HG02763 (cell line): ENCODE data around the gene C1orf210.

Experiments used
- ATAC-seq: cut with Tn5 transposase; IDR thresholded peaks from one replicate; pipeline ENCODE4 v1.9.1; 2021; ENCODE audit warnings: mild to moderate bottlenecking, moderate library complexity; ENCODE audit not compliant: unreplicated experiment

The C1orf210 gene

DNA sequence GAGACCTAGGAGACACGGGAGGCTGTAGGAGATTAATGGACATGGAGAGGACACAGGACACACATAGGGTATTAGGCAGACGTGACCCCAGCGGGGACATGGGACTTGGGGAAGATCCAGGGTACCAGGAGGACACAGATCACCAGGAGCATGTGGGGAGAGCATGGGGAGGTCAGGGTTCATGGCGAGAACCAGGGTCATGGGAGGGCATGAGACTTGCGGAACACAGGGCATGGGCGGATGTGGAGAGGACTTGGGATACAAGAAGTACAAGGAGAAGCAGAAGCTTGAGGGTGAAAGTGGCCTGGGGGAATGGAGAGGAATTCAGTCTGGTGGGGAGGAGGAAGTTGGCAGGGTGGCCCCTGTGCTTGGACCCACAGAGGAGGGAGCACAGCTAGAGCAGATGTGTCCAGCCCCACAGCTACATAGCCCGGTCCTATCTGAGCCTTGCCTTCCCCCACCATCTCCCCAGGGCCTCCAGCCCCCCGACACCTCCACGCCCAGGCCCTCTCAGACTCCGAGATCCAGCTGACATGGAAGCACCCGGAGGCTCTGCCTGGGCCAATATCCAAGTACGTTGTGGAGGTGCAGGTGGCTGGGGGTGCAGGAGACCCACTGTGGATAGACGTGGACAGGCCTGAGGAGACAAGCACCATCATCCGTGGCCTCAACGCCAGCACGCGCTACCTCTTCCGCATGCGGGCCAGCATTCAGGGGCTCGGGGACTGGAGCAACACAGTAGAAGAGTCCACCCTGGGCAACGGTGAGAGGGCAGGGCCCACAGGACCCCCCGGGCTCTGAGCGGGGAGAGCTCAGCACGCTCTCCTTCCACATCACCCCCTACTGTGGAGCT is 27.5 kb upstream of the C1orf210 start:
- no peak for ATAC-seq

DNA sequence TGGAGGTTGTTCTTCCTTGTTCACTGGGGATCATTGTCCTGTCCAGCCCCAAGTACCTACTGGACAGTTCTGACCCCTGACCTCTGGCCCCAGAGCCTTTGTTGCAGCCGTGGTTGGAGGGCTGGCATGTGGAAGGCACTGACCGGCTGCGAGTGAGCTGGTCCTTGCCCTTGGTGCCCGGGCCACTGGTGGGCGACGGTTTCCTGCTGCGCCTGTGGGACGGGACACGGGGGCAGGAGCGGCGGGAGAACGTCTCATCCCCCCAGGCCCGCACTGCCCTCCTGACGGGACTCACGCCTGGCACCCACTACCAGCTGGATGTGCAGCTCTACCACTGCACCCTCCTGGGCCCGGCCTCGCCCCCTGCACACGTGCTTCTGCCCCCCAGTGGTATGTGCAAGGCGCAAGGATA is 26.8 kb upstream of the C1orf210 start:
- no peak for ATAC-seq

DNA sequence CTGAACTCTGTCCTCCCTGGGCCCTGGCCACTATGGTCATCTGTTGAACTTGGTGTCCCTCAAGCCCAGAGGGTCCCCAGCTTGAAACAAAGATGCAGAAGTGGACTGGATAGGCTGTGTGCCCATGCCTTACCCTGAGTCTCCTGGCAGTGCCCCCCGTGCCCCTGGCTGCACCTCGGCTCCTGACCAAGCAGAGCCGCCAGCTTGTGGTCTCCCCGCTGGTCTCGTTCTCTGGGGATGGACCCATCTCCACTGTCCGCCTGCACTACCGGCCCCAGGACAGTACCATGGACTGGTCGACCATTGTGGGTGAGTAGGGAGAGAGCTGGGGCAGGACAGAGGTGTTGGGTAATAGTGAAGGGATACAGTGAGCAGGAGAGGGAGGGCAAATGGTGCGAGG is 26.1 kb upstream of the C1orf210 start:
- no peak for ATAC-seq

DNA sequence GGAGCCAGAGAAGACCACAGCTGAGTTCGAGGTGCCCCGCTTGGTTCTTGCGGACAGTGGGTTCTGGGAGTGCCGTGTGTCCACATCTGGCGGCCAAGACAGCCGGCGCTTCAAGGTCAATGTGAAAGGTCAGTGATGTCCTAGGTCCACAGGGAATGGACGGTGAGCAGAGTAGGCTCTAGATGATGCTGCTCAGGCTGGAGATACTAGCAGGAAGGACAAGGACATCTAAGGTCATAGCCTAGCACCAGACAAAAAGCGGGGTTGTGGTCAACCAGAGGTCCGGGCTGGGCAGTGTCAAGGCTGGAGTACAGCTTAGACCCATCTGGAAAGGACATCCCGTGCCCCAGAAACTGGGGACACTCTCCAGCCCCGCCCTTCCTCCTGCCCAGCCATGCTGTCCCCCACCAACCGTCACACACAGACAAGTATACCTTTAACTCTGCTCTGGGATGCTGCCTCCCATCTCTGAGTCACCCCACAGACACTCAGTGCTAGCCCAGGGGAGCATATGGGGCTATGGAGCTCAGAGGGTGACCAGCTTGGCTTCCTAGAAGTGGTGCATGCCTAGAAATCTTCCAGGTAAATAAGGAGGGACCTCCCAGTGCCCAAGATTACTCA is 24.1 kb upstream of the C1orf210 start:
- ATAC-seq, result no peak

DNA sequence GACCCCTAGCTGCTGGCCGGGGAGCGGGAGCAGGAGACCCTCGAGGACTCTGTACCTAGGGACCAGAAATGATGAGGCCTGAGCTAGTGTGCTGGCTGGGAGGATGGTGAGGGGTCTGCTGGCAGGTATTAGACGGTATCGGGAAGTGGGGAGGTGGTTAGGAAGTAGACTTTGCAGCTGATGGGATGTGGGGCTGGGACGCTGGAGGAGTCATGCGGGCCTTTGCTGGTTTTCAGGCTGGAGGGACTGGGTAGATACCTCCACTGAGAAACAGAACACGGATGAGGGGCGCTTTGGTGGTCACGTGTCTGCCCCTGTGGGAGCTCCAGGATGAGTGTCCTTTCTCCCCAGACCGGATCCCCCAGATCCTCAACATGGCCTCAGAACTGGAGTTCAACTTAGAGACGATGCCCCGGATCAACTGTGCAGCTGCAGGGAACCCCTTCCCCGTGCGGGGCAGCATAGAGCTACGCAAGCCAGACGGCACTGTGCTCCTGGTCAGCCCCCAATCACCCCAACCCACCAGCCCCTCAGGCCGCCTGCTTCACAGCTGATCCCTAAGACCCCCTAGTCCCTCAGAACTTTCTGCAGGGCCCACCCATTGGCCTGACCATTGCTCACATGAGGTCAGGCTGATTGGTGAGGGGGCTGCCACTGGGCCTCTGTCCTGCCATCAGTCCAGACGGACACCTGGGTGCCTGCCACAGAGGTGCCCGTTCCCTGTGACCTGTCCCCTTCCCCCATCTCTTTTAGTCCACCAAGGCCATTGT is 23.4 kb upstream of the C1orf210 start:
- ATAC-seq, result no peak

DNA sequence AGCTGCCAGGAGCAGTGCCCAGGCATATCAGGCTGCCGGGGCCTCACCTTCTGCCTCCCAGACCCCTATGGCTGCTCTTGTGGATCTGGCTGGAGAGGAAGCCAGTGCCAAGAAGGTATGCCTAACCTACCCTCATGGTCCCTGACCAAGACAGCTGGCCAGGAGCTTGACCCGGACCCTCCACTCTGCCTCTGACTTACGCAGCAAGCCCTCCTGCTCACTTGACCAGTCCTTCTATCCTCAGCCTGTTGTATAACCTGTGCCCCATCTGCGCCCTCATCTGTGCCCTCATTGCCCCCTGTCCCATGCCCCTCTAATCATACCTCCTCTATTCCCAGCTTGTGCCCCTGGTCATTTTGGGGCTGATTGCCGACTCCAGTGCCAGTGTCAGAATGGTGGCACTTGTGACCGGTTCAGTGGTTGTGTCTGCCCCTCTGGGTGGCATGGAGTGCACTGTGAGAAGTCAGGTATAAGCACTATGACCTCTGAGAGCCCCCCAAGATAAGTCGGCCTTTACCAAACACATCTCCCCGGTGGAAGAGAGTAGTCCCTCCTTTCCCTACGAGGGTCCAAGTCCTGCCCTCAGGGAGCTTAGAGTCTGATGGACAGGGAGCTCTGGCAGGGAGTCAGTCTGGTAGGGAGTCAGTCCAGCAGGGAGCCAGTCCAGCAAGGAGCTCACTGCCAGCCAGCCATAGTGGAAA is 22.2 kb upstream of the C1orf210 start:
- no peak for ATAC-seq

DNA sequence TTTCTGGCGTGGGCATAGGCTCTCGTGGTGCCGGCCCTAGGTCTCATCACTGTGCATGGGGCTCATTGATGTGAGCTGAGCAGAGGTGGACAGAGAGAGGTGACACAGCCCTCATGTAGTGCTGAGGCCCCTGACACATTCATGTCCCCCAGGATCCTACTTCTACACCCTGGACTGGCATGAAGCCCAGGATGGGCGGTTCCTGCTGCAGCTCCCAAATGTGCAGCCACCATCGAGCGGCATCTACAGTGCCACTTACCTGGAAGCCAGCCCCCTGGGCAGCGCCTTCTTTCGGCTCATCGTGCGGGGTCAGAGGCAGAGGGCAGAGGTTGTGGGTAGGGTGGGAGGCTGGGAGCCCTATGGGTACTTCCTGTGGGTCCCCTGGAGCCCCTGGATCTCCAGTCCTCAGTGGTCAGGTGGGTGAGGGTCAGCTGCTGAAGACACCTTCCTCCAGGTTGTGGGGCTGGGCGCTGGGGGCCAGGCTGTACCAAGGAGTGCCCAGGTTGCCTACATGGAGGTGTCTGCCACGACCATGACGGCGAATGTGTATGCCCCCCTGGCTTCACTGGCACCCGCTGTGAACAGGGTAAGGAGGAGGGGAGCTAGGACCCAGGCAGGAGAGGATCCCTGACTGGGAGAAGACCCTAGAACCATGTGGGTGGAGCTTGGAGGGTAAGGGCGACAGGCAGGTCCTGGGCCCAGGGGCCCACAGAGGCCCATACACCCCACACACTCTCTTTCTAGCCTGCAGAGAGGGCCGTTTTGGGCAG is 21.5 kb upstream of the C1orf210 start:
- no peak for ATAC-seq

DNA sequence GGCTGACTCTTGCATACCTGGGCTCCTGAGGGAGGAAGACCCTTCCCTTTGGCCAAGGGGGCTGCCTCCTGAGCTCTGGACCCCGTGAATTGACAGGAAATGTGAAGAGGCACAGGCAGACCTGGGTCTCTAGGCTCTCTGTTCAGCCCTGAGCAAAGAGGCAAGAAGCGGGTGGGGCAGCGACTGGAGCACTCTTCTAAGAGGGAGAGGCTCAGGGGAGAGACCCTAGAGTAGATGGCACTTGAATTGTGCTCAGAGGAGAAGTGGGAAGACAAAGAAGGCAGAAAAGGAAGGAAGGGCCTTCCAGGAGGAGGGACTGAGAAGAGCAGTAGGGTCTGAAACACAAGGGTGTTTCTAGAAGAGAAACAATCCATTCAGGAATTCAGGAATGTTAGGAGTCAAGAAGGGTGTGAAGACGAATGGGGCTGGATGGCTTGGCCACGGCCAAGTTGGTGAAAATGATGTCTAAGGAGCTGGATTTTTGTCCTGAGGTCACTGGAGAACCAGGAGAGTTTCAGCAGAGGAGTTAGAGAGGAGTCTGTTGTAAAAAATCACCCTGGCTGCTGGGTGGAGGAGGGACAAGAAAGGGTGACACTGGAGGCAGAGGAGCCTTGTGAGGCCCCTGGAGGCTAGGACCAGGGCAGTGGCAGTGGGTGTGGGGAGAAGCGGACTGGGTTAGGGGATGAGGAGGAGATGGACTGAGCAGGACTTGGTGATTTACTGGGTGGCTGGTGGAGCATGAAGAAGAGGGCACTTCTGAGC is 20.7 kb upstream of the C1orf210 start:
- ATAC-seq, result no peak

DNA sequence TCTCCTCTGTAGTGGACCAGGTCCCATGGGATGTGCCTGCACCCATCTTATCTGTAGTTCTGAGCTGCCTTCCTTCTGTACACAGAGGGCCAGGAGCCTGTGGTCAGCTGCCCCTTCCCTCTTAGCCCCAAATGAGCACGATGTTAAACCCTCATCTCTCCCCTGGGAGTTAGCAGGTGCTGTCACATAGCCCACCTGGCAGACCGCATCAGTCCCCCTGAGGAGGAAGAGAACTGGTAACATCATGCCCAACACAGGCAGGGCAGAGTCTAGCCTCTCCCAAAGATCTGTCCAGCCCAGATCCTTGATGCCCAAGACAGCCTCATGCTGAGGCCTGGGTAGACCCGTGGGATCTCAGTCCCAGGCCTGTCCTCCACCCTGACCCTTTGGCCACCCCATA is 20.1 kb upstream of the C1orf210 start:
- ATAC-seq, result no peak

DNA sequence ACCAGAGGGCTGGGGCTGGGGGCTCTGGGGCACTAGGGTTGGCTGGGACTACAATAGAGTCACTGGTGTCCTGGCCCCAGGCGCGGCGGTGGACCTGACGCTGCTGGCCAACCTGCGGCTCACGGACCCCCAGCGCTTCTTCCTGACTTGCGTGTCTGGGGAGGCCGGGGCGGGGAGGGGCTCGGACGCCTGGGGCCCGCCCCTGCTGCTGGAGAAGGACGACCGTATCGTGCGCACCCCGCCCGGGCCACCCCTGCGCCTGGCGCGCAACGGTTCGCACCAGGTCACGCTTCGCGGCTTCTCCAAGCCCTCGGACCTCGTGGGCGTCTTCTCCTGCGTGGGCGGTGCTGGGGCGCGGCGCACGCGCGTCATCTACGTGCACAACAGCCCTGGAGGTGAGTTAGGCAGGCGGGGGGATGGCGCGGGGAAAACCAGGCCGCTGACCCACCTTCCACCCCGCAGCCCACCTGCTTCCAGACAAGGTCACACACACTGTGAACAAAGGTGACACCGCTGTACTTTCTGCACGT is 19.5 kb upstream of the C1orf210 start:
- no peak for ATAC-seq

DNA sequence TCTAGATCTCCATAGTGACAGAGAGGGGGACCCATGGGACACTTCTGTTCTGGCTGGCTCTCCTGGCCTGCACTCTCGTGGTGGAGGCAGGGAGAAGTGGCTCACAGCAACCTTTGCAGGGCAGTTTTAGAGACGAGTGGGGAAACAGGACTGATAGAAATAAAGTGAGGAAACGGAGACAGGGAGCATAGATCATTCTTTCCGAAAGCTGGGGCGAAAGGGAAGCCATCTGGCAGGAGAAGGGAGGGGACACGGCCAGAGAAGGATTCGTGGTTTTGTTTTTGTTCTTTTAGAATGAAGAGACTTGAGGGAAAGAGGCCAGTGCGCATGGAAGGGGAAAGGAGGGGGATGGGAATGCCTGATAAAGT is 18.9 kb upstream of the C1orf210 start:
- ATAC-seq, result no peak

DNA sequence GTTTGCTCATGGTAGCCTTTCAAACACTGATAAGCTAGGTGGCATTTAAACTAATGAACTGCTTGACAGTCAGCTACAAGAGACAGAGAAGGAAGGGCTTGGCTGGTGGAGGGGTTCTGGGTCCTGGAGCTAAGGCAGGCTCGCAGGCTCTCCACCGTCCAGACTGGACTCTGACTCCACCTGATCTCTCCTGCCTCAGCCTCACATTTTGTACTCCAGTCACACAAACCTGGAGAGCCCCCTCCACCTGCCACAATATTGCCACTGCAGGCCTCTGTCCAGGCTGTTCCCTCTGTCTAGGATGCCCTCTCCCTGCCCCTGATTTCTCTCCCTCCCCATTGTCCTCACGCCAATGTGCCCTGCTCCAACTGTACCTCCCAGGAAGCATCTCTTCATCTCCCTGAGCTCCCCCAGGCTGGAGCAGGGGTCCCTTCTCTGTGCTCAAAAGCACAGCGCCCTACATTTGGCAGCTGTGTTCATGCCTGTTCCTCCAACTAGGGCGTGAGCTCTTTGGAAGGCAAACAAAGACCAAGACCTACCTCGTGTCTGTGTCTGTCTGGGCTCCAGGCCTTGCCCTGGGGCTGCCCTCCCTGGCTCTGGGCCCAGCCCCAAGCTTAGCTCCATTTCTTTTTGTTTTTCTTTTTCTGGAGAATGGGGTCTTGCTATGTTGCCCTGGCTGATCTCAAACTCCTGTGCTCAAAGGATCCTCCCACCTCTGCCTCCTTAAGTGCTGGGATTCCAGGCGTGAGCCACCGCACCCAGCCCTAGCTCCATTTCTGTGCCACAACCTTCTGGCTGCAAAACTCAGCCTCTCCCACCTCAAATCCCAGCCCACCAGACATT is 18.3 kb upstream of the C1orf210 start:
- no peak for ATAC-seq

DNA sequence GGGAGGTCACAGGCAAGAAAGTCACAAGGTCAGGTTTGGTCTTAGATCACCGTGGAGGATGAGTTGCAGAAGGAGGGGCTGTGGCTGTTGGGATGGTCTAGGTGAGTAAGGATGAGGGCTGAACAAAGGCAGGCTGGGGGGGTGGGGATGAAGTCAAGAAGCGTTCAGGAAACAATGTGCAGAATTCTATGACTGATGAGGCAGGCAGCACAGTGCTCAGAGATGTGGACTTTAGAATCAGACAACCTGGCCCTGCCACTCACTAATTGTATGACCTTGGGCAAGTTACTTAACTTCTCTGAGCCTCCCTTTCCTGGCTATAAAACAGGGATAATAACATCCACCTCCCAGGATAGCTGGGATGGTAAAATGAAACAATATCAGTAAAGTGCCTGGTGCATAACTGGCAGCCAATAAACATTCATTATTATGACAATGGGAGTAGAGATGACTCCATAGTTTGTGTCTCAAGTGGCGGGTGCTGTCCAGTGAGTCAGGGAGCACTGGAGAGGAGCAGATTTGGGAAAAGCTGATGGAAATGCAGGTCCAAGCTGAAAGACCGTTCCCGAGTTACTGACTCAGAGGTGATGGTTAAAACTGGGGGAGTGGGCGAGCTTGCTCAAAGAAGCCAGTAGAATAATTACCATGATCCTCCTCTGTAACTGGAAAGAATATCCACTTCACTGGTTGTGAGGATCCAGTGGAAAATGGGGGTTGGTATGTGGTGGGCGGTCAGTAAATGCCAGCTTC is 17.5 kb upstream of the C1orf210 start:
- ATAC-seq, result no peak

DNA sequence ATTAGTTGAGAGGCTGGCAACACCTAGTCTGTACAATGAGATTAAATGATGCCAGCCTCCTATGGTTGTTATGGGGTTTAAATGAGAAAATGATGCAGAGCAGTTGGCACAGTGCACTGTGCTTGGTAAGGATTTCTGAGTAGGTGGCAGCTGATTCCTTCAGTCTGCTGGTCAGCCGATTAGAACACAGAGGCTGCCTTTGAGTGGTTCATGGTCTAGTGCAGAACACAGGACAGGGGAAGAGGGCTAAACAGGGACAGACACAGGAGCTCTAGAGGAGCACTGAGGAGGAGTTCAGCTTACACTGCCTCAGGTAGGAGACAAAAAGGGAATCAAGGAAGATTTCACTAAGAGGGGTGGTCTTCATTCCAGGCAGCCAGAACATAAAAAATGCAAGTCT is 16.8 kb upstream of the C1orf210 start:
- ATAC-seq, result no peak

DNA sequence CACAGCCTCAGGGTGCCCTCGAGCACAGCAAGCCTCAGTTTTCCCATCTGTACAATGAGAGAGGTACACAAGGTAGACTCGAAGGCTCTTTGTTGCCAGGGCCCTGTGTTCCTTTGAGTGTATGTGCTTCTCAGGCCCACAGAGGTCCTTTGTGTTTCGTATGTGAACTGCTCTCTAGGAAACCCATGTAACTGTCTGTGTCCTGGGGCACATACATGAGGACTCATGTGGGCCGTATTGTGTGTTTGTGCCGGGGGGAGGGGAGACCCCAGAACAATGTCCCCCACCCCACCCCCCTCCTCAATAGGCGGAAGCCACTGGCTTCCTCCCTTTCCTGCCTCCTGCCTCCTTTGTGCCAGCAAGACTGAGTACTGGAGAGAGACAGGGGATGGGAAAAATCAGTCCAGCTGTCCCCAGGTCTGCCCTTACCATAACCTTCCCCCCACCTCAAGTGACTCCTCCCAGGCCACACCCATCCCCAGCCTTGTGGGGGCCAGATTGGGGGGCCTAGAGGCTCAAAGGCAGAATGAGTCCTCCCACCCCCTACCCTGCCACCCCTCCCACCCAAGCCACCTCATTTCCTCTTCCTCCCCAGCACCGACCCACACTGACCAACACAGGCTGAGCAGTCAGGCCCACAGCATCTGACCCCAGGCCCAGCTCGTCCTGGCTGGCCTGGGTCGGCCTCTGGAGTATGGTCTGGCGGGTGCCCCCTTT is 15.2 kb upstream of the C1orf210 start, which contains the start of gene TIE1:
TIE1 (plus strand) TSS at position 605 of the 717 bp plus-strand sequence; CDS start at position 695, 90 bp downstream.
- ATAC-seq, result no peak

DNA sequence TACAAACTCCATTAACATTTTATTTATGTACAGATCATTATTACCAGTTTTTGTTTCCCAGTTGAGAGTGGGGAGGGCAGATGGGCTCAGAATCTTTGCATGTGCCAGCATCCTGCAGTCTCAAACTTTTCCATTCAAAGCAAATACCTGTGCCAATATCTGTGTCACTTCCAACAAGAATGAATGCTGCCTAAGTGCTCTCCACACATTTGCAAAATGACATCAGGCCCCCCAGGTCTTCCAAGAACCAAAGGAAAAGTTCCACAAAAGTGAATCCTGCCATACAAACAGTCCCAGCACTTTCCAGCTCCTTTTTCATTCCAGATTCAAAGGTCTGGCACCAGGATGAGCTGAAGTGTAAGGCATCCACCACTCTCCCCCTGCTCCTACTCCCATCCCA is 13.7 kb upstream of the C1orf210 start:
- ATAC-seq, result no peak

DNA sequence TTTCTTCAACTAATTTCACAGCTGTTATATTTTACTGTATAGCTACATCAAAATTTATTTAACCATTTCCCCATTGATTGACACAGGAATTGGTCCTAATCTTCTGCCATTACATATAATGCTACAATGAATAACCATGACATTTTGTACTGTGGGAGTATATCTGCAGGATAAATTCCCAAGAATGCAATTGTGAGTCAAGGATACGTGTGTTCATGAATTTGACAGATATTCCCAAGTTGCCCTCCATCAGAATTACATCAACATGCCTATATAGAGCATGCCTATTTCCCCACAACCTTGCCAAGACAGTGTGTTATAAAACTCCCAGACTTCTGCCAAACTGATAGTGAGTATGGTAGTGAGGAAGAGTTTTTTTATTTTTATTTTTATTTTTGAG is 12.7 kb upstream of the C1orf210 start:
- no peak for ATAC-seq
